ENCODE results near the gene RPRD2. TPM values are rescaled to one million over a fixed set of nuclear protein-coding genes. Genes with fewer than 3 reads are reported as not detected.

RPRD2 gene
- total RNA-seq, 1 experiment from 2014 or later: 46.6 TPM

DNA sequence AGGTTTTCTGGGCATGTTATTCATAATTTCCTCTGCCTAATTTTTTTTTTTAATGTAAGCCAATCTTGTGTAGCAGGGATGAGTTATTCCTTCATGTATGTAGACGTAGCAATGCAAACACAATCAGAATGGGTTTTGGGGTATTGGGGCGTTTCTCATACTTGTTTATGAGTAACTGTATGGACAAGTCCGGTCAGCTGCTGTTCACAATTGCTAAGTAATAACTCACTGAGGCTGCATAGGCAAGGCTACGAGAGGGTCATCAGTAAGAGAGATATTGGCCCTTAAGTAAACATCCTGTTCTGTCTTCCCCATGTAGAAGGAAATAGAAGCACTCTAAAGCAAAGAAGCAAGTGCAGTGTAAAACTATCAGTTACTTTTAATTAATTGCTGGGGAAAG is 113.8 kb downstream of the RPRD2 start:
- Histone ChIP-seq H3K4me3 (ENCODE audit: low read depth, low read length, poor library complexity, severe bottlenecking) (no peak overlapping the region), H3K4me1 (ENCODE audit: insufficient read depth, low read length, poor library complexity, severe bottlenecking) (no peaks in the 10 kb centered on the region), H3K27ac (ENCODE audit: low read depth, low read length, poor library complexity, severe bottlenecking) (no peak overlapping the region), H3K27me3 (replicated peaks; ENCODE audit: insufficient read depth, low read depth, low read length, poor library complexity) (no peaks in the 10 kb centered on the region), H3K36me3 (ENCODE audit: insufficient read depth, low read length, poor library complexity, severe bottlenecking) (peaks cover 2% of the 10 kb centered on the region), H3K9me3 (ENCODE audit: low read depth, low read length, poor library complexity, severe bottlenecking) (no peaks in the 10 kb centered on the region)
- ChIA-PET CTCF (no interaction called here), POLR2A (ENCODE audit: low non-redundant PET) (no interaction called here)
- no TSS peak for BruUV-seq (replicated peaks)
- TF ChIP-seq EZH2 (IDR thresholded peaks at IDR 0.05; ENCODE audit: borderline replicate concordance, low read depth, low read length, poor library complexity, severe bottlenecking): no peak
- TF ChIP-seq, protein P1, sequence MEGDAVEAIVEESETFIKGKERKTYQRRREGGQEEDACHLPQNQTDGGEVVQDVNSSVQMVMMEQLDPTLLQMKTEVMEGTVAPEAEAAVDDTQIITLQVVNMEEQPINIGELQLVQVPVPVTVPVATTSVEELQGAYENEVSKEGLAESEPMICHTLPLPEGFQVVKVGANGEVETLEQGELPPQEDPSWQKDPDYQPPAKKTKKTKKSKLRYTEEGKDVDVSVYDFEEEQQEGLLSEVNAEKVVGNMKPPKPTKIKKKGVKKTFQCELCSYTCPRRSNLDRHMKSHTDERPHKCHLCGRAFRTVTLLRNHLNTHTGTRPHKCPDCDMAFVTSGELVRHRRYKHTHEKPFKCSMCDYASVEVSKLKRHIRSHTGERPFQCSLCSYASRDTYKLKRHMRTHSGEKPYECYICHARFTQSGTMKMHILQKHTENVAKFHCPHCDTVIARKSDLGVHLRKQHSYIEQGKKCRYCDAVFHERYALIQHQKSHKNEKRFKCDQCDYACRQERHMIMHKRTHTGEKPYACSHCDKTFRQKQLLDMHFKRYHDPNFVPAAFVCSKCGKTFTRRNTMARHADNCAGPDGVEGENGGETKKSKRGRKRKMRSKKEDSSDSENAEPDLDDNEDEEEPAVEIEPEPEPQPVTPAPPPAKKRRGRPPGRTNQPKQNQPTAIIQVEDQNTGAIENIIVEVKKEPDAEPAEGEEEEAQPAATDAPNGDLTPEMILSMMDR (conservative IDR thresholded peaks at IDR 0.05; ENCODE audit: low read depth, low read length): no peak
- intact Hi-C loops (cut with micrococcal nuclease; ENCODE audit: unreplicated experiment): loop anchor here (10.0 kb wide), 1 partner anchor 517 kb away; no protein-coding TSS in a partner anchor
- no peak for DNase-seq (ENCODE audit: low spot score)

DNA sequence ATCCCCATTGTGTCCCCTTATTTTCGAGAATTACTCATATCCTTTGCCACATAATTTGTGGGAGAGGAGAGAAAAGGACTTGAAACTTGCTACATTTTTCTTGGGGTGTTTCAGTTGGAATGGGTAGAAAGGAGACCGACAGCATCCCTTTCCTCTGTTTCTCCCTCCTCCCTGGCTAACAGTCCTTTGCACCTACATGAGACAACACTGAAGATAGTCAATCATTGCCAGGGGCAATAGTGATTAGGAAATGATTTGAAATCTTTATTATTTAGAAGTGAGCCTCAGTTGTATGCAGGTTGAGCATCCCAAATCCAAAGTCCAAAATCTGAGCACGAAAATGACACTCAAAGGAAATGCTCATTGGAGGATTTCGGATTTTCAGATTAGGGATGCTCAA is 115.4 kb downstream of the RPRD2 start:
- CTCF ChIA-PET: no interaction called here
- no TSS peak for BruUV-seq (replicated peaks)
- no peaks in the 10 kb centered on the region for H3K4me1 ChIP-seq (ENCODE audit: insufficient read depth, low read length, poor library complexity, severe bottlenecking)
- POLR2A ChIA-PET (ENCODE audit: low non-redundant PET): no interaction called here
- no peaks in the 10 kb centered on the region for H3K36me3 ChIP-seq (ENCODE audit: insufficient read depth, low read length, poor library complexity, severe bottlenecking)
- H3K27me3 ChIP-seq (replicated peaks; ENCODE audit: insufficient read depth, low read depth, low read length, poor library complexity): no peaks in the 10 kb centered on the region
- no peaks in the 10 kb centered on the region for H3K9me3 ChIP-seq (ENCODE audit: low read depth, low read length, poor library complexity, severe bottlenecking)
- intact Hi-C loops (cut with micrococcal nuclease; ENCODE audit: unreplicated experiment): loop anchor here (10.0 kb wide), 1 partner anchor 515 kb away; no protein-coding TSS in a partner anchor
- H3K4me3 ChIP-seq (ENCODE audit: low read depth, low read length, poor library complexity, severe bottlenecking): no peak overlapping the region
- H3K27ac ChIP-seq (ENCODE audit: low read depth, low read length, poor library complexity, severe bottlenecking): no peak overlapping the region
- DNase-seq (ENCODE audit: low spot score): no peak
- TF ChIP-seq, protein P1 (conservative IDR thresholded peaks at IDR 0.05; ENCODE audit: low read depth, low read length): no peak

DNA sequence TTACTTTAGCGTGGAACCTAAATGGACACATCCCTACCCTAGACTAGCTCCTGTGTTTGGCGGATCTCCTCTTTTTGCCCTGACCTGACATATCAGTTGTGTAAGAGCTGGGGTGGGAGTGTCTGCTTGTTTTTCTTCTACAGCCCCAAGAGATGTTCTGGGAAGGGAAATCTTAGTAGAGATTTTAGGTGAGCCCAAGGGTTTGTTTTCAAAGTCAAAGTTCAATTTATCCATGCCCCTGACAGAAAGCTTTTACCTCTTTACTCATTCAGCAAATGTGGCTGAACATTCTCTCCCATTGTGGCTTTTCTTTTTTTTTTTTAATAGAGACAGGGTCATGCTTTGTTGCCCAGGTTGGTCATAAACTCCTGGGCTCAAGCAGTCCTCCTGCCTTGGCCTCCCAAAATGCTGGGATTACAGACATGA is 116.0 kb downstream of the RPRD2 start:
- Histone ChIP-seq H3K27me3 (replicated peaks; ENCODE audit: insufficient read depth, low read depth, low read length, poor library complexity) (no peaks in the 10 kb centered on the region), H3K27ac (ENCODE audit: low read depth, low read length, poor library complexity, severe bottlenecking) (no peak overlapping the region), H3K9me3 (ENCODE audit: low read depth, low read length, poor library complexity, severe bottlenecking) (no peaks in the 10 kb centered on the region), H3K4me3 (ENCODE audit: low read depth, low read length, poor library complexity, severe bottlenecking) (no peak overlapping the region), H3K36me3 (ENCODE audit: insufficient read depth, low read length, poor library complexity, severe bottlenecking) (no peaks in the 10 kb centered on the region), H3K4me1 (ENCODE audit: insufficient read depth, low read length, poor library complexity, severe bottlenecking) (no peaks in the 10 kb centered on the region)
- ChIA-PET CTCF (no interaction called here), POLR2A (ENCODE audit: low non-redundant PET) (no interaction called here)
- intact Hi-C loops (cut with micrococcal nuclease; ENCODE audit: unreplicated experiment): loop anchor here (10.0 kb wide), 1 partner anchor 515 kb away; no protein-coding TSS in a partner anchor
- no peak for DNase-seq (ENCODE audit: low spot score)
- BruUV-seq (replicated peaks): no TSS peak
- TF ChIP-seq, protein P1 (conservative IDR thresholded peaks at IDR 0.05; ENCODE audit: low read depth, low read length): no peak
- TF ChIP-seq EZH2 (IDR thresholded peaks at IDR 0.05; ENCODE audit: borderline replicate concordance, low read depth, low read length, poor library complexity, severe bottlenecking): no peak

All from A673 (cell line).